ENCODE measurements around the gene ZNF527.

DNA sequence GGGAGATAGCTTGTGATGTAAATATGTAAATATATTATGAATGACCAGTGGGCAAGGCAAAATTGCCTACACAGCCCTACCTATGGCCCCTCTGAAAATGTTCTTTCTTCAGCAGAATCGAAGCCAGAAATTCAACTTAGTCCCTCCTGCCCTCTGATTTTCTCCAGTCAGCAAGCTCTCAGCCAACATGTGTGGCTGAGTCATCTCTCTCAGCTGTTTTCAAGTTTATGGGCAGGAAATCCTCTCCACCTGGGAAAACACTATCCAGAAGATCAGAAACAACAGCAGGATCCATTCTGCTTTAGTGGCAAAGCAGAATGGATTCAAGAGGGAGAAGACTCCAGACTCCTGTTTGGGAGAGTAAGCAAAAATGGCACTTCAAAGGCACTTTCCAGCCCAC is 8.9 kb upstream of the ZNF527 start:
- TF ChIP-seq POLR2A (IDR thresholded peaks at IDR 0.05; ENCODE audit: low read depth), result no peak
- TF ChIP-seq, protein P1, sequence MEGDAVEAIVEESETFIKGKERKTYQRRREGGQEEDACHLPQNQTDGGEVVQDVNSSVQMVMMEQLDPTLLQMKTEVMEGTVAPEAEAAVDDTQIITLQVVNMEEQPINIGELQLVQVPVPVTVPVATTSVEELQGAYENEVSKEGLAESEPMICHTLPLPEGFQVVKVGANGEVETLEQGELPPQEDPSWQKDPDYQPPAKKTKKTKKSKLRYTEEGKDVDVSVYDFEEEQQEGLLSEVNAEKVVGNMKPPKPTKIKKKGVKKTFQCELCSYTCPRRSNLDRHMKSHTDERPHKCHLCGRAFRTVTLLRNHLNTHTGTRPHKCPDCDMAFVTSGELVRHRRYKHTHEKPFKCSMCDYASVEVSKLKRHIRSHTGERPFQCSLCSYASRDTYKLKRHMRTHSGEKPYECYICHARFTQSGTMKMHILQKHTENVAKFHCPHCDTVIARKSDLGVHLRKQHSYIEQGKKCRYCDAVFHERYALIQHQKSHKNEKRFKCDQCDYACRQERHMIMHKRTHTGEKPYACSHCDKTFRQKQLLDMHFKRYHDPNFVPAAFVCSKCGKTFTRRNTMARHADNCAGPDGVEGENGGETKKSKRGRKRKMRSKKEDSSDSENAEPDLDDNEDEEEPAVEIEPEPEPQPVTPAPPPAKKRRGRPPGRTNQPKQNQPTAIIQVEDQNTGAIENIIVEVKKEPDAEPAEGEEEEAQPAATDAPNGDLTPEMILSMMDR (IDR thresholded peaks at IDR 0.05), result no peak
- TF ChIP-seq EP300 (IDR thresholded peaks at IDR 0.05), result no peak
